Activated CD4-positive, alpha-beta T cell treated with anti-CD3 and anti-CD28 coated beads, Interleukin-2, amount 50 U/mL, for 1 hour (primary cell): Measurements from ENCODE around the gene ARID4B.
A peak's percentile ranks its signal among the peaks of the same experiment; 100 is the strongest.
"Not testable (repeated sequence)": the region's sequence is repeated elsewhere in the genome, so short reads cannot be mapped to it uniquely, and the experiment has no call there.

Experiments
- DNase-seq: peaks from one replicate; pipeline ENCODE4 v3.0.0-alpha.2; 2020

Gene ARID4B

DNA sequence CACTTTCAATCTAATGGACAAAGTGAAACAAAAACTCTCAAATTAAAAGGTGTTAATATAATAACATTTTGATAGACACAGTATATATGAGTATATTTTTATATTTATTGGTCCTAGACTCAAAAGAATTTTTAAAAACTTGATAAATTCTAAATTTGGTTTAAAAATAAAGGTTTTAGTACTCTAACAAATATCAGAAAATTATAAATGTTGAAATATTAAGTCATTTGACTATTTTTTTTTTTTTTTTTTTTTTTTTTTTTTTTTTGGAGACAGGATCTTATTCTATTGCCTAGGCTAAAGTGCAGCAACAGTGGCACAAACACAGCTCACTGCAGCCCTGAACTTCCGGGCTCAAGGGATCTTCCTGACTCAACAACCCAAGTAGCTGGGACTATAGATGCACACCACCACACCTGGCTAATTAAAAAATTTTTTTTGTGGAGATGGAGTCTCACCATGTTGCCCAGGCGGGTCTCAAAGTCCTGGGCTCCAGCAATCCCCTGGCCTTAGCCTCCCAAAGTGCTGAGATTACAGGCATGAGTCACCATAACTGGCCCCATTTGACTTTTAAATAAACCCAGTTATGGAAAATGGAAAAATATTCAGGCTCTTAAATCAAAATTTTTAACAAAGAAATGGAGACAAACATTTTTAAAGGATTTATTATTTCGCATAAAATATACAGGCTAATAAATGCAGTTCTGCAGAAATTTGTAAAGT lies 106.2 kb downstream of the ARID4B start:
- no peak for DNase-seq

DNA sequence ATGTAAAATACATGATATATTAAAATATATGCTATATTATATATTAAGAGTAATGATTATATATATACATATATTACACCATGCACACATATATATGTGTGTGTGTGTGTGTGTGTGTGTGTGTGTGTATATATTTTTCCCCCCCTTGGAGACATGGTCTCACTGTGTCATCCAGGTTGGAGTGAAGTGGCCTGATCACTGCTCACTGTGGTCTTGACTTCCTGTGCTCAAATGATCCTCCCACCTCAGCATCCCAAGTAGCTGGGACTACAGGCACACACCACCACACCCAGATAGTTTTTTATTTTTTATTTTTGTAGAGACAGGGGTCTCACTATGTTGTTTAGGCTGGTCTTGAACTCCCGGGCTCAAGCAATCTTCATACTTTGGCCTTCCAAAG lies 112.5 kb downstream of the ARID4B start:
- no peak for DNase-seq

GRCh38 chr1:235214962-235215361 lies 113.0 kb downstream of the ARID4B start:
- DNase-seq, result not testable (repeated sequence)

DNA sequence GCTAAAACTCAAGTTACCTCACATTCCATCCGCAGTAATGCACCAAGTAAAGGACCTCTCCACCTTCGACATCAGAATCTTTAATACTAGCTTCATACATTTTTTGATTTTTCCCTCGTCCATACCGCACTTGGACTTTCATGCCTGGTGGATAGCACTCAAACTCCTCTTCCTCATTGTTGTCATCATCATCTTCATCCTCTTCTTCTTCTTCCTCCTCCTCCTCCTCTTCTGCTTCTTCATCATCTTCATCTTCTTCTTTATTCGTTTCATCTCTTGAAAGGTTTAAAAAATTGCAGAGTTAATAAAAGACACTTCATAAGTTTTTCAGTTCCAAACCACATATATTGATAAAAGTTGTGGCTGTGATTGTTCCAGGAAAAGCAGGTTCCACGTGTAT lies 114.2 kb downstream of the ARID4B start:
- no peak for DNase-seq

- DNase-seq, result no peak
Measured at GRCh38 chr1:235211517-235211916, 116.5 kb downstream of the ARID4B start.

DNA sequence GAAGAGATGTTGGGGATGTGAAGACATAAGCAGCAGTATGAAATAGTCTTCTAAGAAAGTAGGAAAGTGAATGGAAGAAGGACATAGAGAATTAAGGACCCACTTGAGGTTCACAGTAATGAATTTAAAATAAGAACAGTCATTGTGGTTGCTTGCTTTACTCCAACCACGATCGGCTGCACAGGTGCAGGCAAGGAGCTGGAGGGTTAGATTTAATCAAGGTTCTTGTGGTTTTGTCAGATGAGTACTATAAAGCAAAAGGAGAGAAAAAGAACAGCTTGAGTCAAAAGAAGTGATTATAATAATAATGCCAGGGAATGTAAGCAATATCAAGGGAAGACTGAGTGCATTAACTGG lies 120.8 kb downstream of the ARID4B start:
- DNase-seq, result peak; percentile 45

DNA sequence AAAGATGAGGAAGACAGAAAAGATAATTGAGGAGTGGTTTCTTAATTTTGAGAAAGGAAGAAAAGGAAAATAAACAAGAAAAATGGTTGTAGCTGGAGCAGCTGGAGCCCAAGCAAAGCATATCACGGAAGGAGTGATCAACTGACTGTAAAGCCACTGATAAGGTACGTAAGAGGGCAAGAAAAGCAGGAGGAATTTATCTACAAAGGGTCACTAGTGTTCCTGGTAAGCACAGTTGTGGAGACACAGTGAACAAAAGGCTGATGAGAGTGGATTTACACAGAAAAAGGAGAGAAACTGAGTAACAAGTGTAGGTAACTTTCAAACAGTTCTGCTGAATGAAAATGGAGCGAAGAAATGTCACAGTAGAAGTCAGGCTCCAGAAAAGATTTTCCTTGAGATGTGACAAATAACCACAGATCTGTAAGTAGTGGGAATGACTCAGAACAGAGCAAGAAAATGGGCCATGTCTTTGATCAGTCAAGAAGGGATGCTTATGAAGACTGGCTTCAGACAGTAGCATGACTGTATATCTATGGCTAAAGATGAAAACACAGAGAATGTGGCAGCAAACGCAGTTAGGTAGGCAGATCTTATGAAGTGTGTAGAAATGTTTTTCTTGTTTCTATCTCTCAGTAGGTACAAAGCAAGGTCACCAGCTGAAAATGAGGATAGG lies 121.3 kb downstream of the ARID4B start:
- DNase-seq, result no peak

DNA sequence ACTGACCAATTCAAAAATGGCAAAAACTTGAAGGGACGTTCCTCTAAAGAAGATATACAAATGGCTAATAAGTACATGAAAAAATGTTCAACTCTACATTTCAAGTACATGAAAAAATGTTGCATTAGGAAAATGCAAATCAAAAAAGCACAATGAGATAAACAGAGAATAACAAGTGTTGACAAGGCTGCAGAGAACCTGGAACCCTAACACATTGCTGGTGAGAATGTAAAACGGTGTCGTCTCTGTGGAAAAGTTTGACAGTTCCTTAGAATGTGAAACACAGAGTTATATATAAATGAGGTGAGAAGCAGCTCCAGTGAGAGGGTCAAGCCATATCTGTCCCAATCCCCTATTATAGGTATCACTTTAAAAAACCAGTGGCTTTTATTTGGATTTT lies 122.3 kb downstream of the ARID4B start:
- DNase-seq, result no peak

DNA sequence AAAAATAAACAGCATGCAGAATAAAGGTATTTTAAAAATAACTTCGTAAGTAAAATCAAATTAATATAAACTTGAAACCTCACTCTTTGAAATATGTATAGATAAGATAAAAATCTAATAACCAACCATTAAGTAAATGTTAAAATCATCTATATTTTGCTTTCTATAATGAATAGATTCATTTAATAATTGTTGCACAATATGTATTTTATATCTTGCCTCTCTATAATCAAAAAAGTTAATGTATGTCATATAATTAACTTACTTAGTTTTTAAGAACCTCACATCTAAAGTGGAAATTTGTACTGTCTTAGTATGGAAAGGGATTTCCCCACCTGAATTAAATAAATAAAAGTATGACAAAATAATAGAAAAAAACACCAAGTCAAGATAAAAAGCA lies 124.6 kb downstream of the ARID4B start:
- DNase-seq, result no peak

DNA sequence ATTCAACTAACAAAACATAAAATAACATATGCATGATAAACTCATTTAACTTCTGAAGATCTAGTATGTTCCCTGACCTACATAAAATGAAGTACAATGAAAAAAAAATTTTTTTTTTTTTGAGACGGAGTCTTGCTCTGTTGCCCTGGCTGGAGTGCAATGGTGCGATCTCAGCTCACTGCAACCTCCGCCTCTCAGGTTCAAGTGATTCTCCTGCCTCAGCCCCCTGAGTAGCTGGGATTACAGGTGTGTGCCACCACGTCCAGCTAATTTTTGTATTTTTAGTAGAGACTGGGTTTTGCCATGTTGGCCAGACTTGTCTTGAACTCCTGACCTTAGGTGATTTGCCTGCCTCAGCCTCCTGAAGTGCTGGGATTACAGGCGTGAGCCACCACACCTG lies 125.5 kb downstream of the ARID4B start:
- not testable (repeated sequence) for DNase-seq

DNA sequence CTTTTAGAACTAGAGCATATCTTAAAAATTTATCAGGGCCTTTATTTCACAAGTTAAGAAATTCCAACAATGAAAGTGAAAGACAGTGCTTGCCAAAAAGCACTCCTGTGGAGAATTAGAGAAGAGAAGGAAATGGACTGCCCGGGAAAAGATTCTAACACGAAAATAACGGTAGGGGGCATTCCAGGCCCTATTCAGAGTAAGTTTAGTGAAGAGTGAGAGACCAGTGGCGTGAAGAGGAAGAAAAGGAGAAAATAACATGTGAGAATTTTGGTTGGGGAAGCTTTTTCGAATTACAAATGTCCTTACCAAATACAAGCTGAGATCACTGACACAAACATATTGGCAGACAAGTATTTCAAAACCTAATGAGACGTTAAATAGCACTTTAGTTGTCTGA lies 128.5 kb downstream of the ARID4B start:
- DNase-seq, result no peak

GRCh38 chr1:235190431-235190830 lies 137.5 kb downstream of the ARID4B start:
- no peak for DNase-seq

- DNase-seq, result no peak
Measured at GRCh38 chr1:235187316-235187715, 140.7 kb downstream of the ARID4B start.

DNA sequence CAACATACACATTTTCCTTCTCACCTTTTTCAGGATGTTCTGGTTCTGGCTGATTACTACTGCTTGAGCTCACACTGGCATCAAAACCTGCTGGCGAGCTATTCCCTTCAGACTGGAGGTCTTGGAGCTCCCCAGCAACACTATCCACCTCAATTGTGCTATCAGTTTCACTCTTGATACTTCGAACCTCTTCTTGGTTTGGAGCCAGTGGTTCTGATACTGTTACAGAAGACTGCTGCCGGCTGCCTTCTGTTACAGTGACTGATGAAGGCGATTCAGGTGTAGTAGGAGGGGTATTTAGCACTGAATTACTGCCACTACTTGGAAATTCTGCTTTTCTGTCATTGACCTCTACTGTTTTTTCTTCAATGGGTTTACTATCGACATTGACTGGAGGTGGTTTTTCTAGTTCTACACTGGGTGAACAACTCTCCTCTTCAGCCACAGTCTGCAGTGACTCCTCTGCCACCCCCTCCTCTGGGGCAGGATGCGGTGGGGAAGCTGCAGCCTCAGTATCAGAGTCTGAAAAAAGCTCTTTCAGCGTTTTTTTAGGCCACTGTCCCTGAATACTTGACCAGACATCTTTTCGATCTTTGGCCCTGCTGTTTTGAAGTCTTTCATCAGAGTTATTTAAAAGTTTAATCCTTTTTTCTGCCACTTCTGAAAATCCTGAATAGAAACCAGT lies 146.3 kb downstream of the ARID4B start:
- DNase-seq, result no peak

DNA sequence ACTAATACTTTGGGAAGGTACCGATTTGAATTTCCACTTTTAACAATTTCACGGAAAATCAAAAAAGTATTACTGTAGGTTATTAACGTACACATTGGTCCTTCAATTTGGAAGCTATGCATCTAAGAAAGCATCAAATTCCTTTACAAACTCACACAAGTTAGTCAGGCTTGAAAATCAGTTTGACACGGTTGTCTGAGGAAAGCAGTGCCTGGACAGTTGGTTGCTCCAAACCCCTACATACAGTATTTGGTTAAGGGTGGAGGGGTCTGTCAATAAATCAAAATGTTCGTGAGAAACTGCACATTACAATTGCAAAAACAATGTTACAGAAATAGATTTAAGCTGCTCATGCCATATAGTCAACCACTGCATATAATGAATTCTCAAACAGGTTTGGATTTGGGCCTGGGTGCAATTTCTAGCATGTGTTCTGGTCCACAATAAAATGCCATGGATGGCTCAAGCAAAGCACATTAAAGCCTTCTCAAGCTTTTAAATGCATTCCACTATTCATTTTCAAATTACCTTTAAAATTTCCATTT lies 147.0 kb downstream of the ARID4B start:
- DNase-seq, result no peak

GRCh38 chr1:235176486-235176885 lies 151.5 kb downstream of the ARID4B start:
- no peak for DNase-seq

DNA sequence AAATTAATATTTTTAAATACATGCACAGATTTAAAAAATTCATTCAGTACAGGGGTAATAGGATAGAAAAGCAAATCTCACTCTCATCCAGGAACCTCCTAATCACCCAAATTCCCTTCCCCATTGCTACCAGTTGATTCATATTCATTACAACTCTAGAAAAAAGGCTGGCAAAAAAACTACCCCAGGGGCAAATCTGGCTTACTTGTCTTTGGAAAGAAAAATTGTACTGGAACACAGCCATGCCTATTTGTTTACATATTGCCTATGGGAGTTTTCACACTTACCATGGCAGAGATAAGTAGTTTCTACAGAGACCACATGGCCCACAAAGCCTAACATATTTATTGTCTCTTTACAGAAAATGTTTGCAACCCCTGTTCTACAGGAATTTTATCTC lies 158.0 kb downstream of the ARID4B start:
- DNase-seq, result no peak

- no peak for DNase-seq
Measured at GRCh38 chr1:235168375-235168774, 159.6 kb downstream of the ARID4B start.

- no peak for DNase-seq
Measured at GRCh38 chr1:235161685-235162327, 166.2 kb downstream of the ARID4B start.

GRCh38 chr1:235160957-235161684 lies 166.9 kb downstream of the ARID4B start, which contains the start of gene RBM34:
Gene RBM34 (minus strand): TSS chr1:235161250. CDS start chr1:235161226, 24 bp downstream.
- DNase-seq, result peak; percentile 91

GRCh38 chr1:235160383-235160956 lies 167.5 kb downstream of the ARID4B start:
- no peak for DNase-seq

DNA sequence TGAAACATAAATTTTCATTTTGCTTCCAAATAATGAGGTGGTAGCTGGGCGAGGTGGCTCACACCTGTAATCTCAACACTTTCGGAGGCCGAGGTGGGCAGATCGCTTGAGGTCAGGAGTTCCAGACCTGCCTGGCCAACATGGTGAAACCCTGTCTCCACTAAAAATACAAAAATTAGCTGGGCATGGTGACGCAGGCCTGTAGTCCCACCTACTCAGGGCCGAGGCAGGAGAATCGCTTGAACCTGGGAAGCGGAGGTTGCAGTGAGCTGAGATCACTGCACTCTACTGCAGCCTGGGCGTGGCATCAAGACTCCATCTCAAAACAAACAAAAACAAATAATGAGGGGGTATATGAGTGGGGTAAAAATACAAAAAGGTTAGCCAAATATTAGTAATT lies 168.0 kb downstream of the ARID4B start:
- not testable (repeated sequence) for DNase-seq
